ENCODE results near the gene VASP. TPM values are rescaled to one million over a fixed set of nuclear protein-coding genes. Genes with fewer than 3 reads are reported as not detected.
A peak's percentile ranks its signal among the peaks of the same experiment; 100 is the strongest.

VASP gene
- polyA plus RNA-seq, 3 donors, result 132 to 154 (median 144) TPM

DNA sequence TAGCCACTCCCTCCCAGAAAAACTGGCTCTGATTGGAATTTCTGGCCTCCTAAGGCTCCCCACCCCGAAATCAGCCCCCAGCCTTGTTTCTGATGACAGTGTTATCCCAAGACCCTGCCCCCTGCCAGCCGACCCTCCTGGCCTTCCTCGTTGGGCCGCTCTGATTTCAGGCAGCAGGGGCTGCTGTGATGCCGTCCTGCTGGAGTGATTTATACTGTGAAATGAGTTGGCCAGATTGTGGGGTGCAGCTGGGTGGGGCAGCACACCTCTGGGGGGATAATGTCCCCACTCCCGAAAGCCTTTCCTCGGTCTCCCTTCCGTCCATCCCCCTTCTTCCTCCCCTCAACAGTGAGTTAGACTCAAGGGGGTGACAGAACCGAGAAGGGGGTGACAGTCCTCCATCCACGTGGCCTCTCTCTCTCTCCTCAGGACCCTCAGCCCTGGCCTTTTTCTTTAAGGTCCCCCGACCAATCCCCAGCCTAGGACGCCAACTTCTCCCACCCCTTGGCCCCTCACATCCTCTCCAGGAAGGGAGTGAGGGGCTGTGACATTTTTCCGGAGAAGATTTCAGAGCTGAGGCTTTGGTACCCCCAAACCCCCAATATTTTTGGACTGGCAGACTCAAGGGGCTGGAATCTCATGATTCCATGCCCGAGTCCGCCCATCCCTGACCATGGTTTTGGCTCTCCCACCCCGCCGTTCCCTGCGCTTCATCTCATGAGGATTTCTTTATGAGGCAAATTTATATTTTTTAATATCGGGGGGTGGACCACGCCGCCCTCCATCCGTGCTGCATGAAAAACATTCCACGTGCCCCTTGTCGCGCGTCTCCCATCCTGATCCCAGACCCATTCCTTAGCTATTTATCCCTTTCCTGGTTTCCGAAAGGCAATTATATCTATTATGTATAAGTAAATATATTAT lies 33.3 kb upstream of the VASP start:
- DNase-seq, result peak in 2 of 3 donors; percentile 24 to 37
- peaks cover 10 to 51% (median 34%) of the 10 kb centered on the region in 7 donors for H3K9me3 Mint-ChIP-seq
- Histone ChIP-seq H3K4me3 (replicated peaks in 1 of 3; ENCODE audit: low read depth in 2 of 3, low read length in 3 of 3) (no peak overlapping the region), H4K20me1 (ENCODE audit: insufficient read depth, low read length) (peaks cover 63% of the 10 kb centered on the region), H3K4me1 (ENCODE audit: control insufficient read depth in 1 of 2, insufficient read depth in 2 of 2, low read length in 2 of 2) (peaks cover 43 to 47% of the 10 kb centered on the region in 2 donors), H3K79me2 (ENCODE audit: insufficient read depth, low read length) (no peaks in the 10 kb centered on the region), H3K27ac (ENCODE audit: low read depth in 1 of 2, low read length in 2 of 2) (no peak overlapping the region), H3K4me2 (replicated peaks; ENCODE audit: extremely low read depth, low read length, poor library complexity, severe bottlenecking) (peak overlapping the region; percentile 0), H3K9me3 (replicated peaks in 1 of 2; ENCODE audit: control insufficient read depth in 1 of 2, insufficient read depth in 1 of 2, low read length in 2 of 2) (peaks cover 0 to 12% of the 10 kb centered on the region in 2 donors), H3K27me3 (ENCODE audit: control insufficient read depth in 2 of 2, insufficient read depth in 2 of 2, low read length in 2 of 2) (peaks cover 21 to 66% of the 10 kb centered on the region in 2 donors), H2AFZ (ENCODE audit: insufficient read depth, low read depth, low read length, poor library complexity, severe bottlenecking) (no peak overlapping the region), H3K9ac (ENCODE audit: insufficient read depth, low read length, poor library complexity, severe bottlenecking) (no peak overlapping the region), H3K36me3 (replicated peaks in 1 of 2; ENCODE audit: control insufficient read depth in 1 of 2, insufficient read depth in 2 of 2, low read length in 2 of 2) (peaks cover 0 to 9% of the 10 kb centered on the region in 2 donors)
- H3K4me1 Mint-ChIP-seq, result peaks cover 57% of the 10 kb centered on the region
- peaks cover 74 to 86% (median 78%) of the 10 kb centered on the region in 3 donors for H3K27me3 Mint-ChIP-seq (ENCODE audit: low read depth in 3 of 3)
- H3K36me3 Mint-ChIP-seq, result peaks cover 44 to 57% of the 10 kb centered on the region in 2 donors
- H3K4me3 Mint-ChIP-seq, result peak overlapping the region in 1 of 2 donors; percentile 99
- peak overlapping the region in 4 of 7 donors; percentile 8 to 70 (median 29) for H3K27ac Mint-ChIP-seq
- TF ChIP-seq, protein P1, sequence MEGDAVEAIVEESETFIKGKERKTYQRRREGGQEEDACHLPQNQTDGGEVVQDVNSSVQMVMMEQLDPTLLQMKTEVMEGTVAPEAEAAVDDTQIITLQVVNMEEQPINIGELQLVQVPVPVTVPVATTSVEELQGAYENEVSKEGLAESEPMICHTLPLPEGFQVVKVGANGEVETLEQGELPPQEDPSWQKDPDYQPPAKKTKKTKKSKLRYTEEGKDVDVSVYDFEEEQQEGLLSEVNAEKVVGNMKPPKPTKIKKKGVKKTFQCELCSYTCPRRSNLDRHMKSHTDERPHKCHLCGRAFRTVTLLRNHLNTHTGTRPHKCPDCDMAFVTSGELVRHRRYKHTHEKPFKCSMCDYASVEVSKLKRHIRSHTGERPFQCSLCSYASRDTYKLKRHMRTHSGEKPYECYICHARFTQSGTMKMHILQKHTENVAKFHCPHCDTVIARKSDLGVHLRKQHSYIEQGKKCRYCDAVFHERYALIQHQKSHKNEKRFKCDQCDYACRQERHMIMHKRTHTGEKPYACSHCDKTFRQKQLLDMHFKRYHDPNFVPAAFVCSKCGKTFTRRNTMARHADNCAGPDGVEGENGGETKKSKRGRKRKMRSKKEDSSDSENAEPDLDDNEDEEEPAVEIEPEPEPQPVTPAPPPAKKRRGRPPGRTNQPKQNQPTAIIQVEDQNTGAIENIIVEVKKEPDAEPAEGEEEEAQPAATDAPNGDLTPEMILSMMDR (IDR thresholded peaks at IDR 0.05), result no peak
- WGBS (ENCODE audit: insufficient coverage), result 79% methylated on average over 10 of the region's 27 CpGs
- intact Hi-C loops (cut with micrococcal nuclease), result no loop called here

DNA sequence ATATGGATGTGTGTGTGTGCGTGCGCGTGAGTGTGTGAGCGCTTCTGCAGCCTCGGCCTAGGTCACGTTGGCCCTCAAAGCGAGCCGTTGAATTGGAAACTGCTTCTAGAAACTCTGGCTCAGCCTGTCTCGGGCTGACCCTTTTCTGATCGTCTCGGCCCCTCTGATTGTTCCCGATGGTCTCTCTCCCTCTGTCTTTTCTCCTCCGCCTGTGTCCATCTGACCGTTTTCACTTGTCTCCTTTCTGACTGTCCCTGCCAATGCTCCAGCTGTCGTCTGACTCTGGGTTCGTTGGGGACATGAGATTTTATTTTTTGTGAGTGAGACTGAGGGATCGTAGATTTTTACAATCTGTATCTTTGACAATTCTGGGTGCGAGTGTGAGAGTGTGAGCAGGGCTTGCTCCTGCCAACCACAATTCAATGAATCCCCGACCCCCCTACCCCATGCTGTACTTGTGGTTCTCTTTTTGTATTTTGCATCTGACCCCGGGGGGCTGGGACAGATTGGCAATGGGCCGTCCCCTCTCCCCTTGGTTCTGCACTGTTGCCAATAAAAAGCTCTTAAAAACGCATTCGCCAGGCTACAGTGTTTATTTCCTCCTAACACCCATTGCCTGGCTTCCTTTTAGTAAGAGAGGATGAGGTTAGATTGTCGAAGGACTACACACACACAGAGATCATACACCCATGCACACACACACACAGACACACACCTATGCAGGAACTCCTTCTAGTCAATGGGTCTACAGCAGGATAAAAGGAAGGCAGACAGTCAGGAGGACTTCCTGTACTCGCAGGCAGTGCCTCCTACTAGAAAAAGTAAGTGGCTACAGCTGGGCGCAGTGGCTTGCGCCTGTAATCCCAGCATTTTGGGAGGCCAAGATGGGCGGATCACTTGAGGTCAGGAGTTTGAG lies 32.4 kb upstream of the VASP start:
- WGBS (ENCODE audit: insufficient coverage), result 86% methylated on average over 17 of the region's 28 CpGs
- peaks cover 70 to 79% (median 73%) of the 10 kb centered on the region in 3 donors for H3K27me3 Mint-ChIP-seq (ENCODE audit: low read depth in 3 of 3)
- Histone ChIP-seq H3K9ac (ENCODE audit: insufficient read depth, low read length, poor library complexity, severe bottlenecking) (no peak overlapping the region), H3K9me3 (replicated peaks in 1 of 2; ENCODE audit: control insufficient read depth in 1 of 2, insufficient read depth in 1 of 2, low read length in 2 of 2) (peaks cover 0 to 12% of the 10 kb centered on the region in 2 donors), H3K4me1 (ENCODE audit: control insufficient read depth in 1 of 2, insufficient read depth in 2 of 2, low read length in 2 of 2) (peaks cover 42 to 47% of the 10 kb centered on the region in 2 donors), H4K20me1 (ENCODE audit: insufficient read depth, low read length) (peaks cover 54% of the 10 kb centered on the region), H3K79me2 (ENCODE audit: insufficient read depth, low read length) (no peaks in the 10 kb centered on the region), H3K27me3 (ENCODE audit: control insufficient read depth in 2 of 2, insufficient read depth in 2 of 2, low read length in 2 of 2) (peaks cover 21 to 66% of the 10 kb centered on the region in 2 donors), H3K4me2 (replicated peaks; ENCODE audit: extremely low read depth, low read length, poor library complexity, severe bottlenecking) (no peak overlapping the region), H3K27ac (ENCODE audit: low read depth in 1 of 2, low read length in 2 of 2) (no peak overlapping the region), H3K4me3 (replicated peaks in 1 of 3; ENCODE audit: low read depth in 2 of 3, low read length in 3 of 3) (no peak overlapping the region), H2AFZ (ENCODE audit: insufficient read depth, low read depth, low read length, poor library complexity, severe bottlenecking) (no peak overlapping the region), H3K36me3 (replicated peaks in 1 of 2; ENCODE audit: control insufficient read depth in 1 of 2, insufficient read depth in 2 of 2, low read length in 2 of 2) (peaks cover 0 to 9% of the 10 kb centered on the region in 2 donors)
- peaks cover 56% of the 10 kb centered on the region for H3K4me1 Mint-ChIP-seq
- H3K9me3 Mint-ChIP-seq, result peaks cover 10 to 43% (median 30%) of the 10 kb centered on the region in 7 donors
- DNase-seq, result peak; percentile 40 to 65 (median 64)
- intact Hi-C loops (cut with micrococcal nuclease), result no loop called here
- TF ChIP-seq, protein P1 (IDR thresholded peaks at IDR 0.05), result no peak
- H3K4me3 Mint-ChIP-seq, result peak overlapping the region in 1 of 2 donors; percentile 99
- peaks cover 40 to 52% of the 10 kb centered on the region in 2 donors for H3K36me3 Mint-ChIP-seq
- H3K27ac Mint-ChIP-seq, result peak overlapping the region; percentile 9 to 89 (median 45)
